GM18909 (cell line): ENCODE results near the gene WRNIP1.

Experiments
- ATAC-seq: cut with Tn5 transposase; IDR thresholded peaks from one replicate; pipeline ENCODE4 v1.9.1; 2021; ENCODE audit warnings: mild to moderate bottlenecking; ENCODE audit not compliant: unreplicated experiment, poor library complexity

The WRNIP1 gene

DNA sequence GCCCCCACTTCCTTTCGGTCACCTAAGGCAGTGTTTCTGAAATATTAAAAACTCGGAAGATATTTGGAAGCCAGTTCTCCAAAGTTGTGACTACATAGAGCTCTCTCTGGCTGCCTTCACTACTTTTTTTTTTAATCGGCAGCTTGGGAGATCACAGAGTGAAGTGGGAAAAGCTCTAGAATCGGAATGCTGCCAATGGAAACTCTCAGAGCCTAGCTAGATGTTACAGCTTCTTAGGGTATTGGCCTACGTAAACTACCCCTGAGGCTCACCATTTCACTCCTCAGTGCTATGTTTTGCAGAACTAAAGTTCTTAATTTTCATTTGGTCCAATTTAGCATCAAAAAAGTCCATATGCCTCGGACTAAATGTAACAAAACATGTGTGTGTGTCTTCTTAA lies 61.9 kb downstream of the WRNIP1 start:
- no peak for ATAC-seq

DNA sequence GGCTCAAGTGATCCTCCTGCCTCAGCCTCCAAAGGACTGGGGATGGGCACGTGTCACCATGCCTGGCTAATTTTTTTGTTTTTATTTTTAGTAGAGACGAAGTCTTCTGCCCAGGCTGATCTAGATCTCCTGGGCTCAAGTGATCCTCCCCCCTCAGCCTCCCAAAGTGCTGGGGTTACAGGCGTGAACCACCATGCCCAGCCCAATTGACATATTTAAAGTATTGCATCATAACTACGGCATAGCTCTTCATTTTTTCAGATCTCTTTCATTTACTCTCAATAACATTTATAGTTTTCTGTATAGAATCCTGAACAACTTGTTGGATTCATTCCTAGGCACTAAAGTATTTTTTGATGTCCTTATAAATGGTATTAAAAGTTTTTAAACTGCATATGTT lies 63.4 kb downstream of the WRNIP1 start:
- no peak for ATAC-seq

- ATAC-seq, result no peak
Measured at GRCh38 chr6:2829253-2829652, 64.1 kb downstream of the WRNIP1 start.

DNA sequence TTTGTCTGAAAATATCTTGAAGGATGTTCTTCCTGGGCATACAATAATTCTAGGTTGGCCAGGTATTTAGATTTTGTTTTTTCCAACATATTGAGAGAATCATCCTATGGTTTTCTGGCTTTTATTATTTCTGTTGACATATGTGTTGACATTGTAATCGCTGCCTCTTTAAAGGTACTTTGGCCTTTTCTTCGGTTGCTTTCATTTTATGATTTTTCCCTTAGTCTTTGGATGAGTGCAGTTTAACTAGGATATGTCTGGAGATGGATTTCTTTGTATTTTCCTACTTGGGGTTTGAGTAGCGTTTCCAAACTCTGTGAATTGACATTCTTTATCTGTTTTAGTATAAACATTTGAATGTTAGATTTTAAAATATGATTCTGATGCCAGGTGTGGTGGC lies 65.0 kb downstream of the WRNIP1 start:
- no peak for ATAC-seq

DNA sequence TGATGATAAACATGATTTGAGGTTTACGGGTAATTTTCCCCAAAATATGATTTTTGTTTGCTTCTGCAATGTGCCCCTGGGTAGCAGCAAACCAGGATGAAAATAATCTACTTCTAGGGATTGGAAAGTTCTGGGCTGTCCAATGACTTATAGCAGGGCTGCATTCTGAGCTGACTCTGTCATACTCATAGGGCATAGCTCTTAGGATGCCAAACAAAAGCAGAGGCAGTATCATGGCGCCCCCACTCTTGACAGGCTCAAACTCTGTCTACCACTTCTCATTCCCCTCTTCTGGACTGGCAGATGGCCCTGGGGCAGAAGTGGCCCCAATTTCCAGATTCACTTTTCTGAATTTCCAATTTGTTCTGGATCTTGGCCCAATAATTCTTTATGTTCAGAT lies 66.2 kb downstream of the WRNIP1 start:
- no peak for ATAC-seq

GRCh38 chr6:2834262-2834661 lies 69.1 kb downstream of the WRNIP1 start:
- no peak for ATAC-seq
